MM.1S (cell line): ENCODE data around the gene MYADML2.

ENCODE experiments used
- EZH2 ChIP-seq: fragments of 300-600 bp; sonication (generic); optimal IDR thresholded peaks from 2 replicates; pipeline ENCODE3; 2017; ENCODE audit warnings: low read depth, mild to moderate bottlenecking, antibody characterized with exemption, low read length, mixed read lengths
- EZH2phosphoT487 ChIP-seq: fragments of 300-600 bp; sonication (generic); IDR thresholded peaks from 2 replicates; pipeline ENCODE4 v1.6.1; 2018; ENCODE audit warnings: antibody characterized with exemption, low read length
- TF ChIP-seq, protein P1 (sequence below): fragments of 300-600 bp; sonication (generic); IDR thresholded peaks from 2 replicates; pipeline ENCODE4 v1.5.1; 2016; ENCODE audit warnings: antibody characterized with exemption, low read length, mixed read lengths

DNA sequence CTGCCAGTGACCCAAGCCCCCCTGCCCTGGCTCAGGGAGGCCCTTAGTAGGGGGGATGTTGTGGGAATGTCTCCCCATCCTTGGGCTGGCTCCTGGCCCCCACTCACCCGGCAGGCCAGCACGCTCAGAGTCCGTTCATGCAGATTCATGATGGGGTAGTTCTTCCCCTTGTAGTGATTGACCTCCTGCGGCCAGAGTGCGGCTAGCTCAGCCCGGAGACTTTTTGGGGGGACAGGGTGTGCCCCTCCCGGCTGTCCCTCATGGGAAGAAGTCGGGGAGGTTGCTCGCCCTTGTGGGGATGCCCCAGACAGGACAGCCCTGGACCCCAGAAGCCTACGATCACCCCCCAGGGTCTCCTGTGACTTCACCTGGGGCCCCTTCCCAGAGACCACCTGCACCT is 41.0 kb downstream of the MYADML2 start:
- TF ChIP-seq, protein P1, sequence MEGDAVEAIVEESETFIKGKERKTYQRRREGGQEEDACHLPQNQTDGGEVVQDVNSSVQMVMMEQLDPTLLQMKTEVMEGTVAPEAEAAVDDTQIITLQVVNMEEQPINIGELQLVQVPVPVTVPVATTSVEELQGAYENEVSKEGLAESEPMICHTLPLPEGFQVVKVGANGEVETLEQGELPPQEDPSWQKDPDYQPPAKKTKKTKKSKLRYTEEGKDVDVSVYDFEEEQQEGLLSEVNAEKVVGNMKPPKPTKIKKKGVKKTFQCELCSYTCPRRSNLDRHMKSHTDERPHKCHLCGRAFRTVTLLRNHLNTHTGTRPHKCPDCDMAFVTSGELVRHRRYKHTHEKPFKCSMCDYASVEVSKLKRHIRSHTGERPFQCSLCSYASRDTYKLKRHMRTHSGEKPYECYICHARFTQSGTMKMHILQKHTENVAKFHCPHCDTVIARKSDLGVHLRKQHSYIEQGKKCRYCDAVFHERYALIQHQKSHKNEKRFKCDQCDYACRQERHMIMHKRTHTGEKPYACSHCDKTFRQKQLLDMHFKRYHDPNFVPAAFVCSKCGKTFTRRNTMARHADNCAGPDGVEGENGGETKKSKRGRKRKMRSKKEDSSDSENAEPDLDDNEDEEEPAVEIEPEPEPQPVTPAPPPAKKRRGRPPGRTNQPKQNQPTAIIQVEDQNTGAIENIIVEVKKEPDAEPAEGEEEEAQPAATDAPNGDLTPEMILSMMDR, result no peak
- TF ChIP-seq EZH2phosphoT487, result no peak
- TF ChIP-seq EZH2, result no peak
